ENCODE data around the gene CLDN2.

CLDN2 gene

GRCh38 chrX:106948641-106949040 lies 28.4 kb downstream of the CLDN2 start:
- no peak for DNase-seq (ENCODE audit: low spot score)
- TF ChIP-seq CTCF (IDR thresholded peaks at IDR 0.05): no peak
- Histone ChIP-seq H3K27ac (no peak overlapping the region), H3K4me3 (no peak overlapping the region)

GRCh38 chrX:106949366-106949765 lies 29.2 kb downstream of the CLDN2 start:
- Histone ChIP-seq H3K27ac (no peak overlapping the region), H3K4me3 (no peak overlapping the region)
- no peak for TF ChIP-seq CTCF (IDR thresholded peaks at IDR 0.05)
- DNase-seq (ENCODE audit: low spot score): no peak

- TF ChIP-seq CTCF (IDR thresholded peaks at IDR 0.05): no peak
- no peak for DNase-seq (ENCODE audit: low spot score)
- no peak overlapping the region for H3K4me3 ChIP-seq
- H3K27ac ChIP-seq: no peak overlapping the region
Measured at GRCh38 chrX:106950381-106950780, 30.2 kb downstream of the CLDN2 start.

GRCh38 chrX:106951230-106951629 lies 31.0 kb downstream of the CLDN2 start:
- no peak for TF ChIP-seq CTCF (IDR thresholded peaks at IDR 0.05)
- Histone ChIP-seq H3K27ac (no peak overlapping the region), H3K4me3 (no peak overlapping the region)
- no peak for DNase-seq (ENCODE audit: low spot score)

GRCh38 chrX:106952089-106952488 lies 31.9 kb downstream of the CLDN2 start:
- TF ChIP-seq CTCF (IDR thresholded peaks at IDR 0.05): no peak
- Histone ChIP-seq H3K4me3 (no peak overlapping the region), H3K27ac (no peak overlapping the region)
- DNase-seq (ENCODE audit: low spot score): no peak

- TF ChIP-seq CTCF (IDR thresholded peaks at IDR 0.05): no peak
- no peak for DNase-seq (ENCODE audit: low spot score)
- H3K4me3 ChIP-seq: no peak overlapping the region
- no peak overlapping the region for H3K27ac ChIP-seq
Measured at GRCh38 chrX:106952538-106952937, 32.3 kb downstream of the CLDN2 start.

- no peak for TF ChIP-seq CTCF (IDR thresholded peaks at IDR 0.05)
- no peak for DNase-seq (ENCODE audit: low spot score)
- no peak overlapping the region for H3K27ac ChIP-seq
- no peak overlapping the region for H3K4me3 ChIP-seq
Measured at GRCh38 chrX:106952988-106953387, 32.8 kb downstream of the CLDN2 start.
